Measurements from ENCODE around the gene PPID. TPM values are rescaled to one million over a fixed set of nuclear protein-coding genes. Genes with fewer than 3 reads are reported as not detected.

PPID gene
- total and polyA plus RNA-seq, 2 of the 4 experiments (the other 2 are of a cell fraction): 11.8 to 21.1 TPM

DNA sequence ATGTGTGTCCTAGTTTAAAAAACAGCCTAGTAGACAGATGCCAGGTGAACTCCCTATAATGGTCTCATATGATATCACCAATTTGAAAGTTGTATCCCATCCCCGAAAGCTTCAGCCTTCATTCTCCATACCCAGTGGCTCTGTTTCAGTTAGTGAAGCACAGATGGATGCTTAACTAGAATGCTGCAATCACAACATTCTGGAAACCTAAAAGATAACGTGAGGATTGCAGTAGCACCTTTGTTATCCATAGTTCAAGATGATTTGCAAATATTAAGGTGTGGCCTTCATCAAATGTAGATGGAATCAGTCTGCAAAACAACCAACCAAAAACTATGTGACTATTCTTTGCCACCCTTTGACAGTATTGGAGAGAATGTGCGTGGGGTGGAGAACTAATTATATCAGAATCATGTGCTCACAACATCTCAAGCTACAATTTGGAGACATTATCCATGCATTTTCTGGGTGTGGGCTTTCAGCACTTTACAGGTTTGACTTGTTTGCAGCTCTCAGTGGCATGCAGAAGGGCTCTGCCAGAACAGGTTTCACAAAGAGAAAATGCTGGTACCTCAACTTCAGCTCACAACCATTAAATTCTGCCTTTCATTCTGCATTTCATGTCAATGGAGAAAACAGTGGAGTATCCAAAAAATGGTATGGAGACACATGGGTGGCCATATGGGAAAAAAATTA lies 18.3 kb upstream of the PPID start:
- Histone ChIP-seq H2BK15ac (ENCODE audit: low read depth, low read length) (no peak overlapping the region), H4K91ac (ENCODE audit: insufficient read depth, low read depth, low read length) (no peak overlapping the region), H3K36me3 (ENCODE audit: control insufficient read depth, insufficient read depth, low read length) (no peaks in the 10 kb centered on the region), H2AK5ac (ENCODE audit: low read depth, low read length) (no peak overlapping the region), H3K9me3 (ENCODE audit: control insufficient read depth, insufficient read depth, low read length) (no peaks in the 10 kb centered on the region), H3K27me3 (ENCODE audit: control insufficient read depth, insufficient read depth, low read length) (no peaks in the 10 kb centered on the region), H2BK5ac (ENCODE audit: low read depth, low read length, poor library complexity, severe bottlenecking) (no peak overlapping the region), H3K4me3 (ENCODE audit: insufficient read depth, low read depth, low read length) (no peak overlapping the region), H2AFZ (replicated peaks; ENCODE audit: low read length, poor library complexity) (no peak overlapping the region), H3K27ac (ENCODE audit: insufficient read depth, low read length) (no peak overlapping the region), H3K9ac (ENCODE audit: low read depth, low read length) (no peak overlapping the region), H4K5ac (ENCODE audit: low read depth, low read length) (no peak overlapping the region), H3K18ac (ENCODE audit: low read depth, low read length) (no peak overlapping the region), H3K23ac (ENCODE audit: low read depth, low read length) (no peak overlapping the region), H2BK120ac (ENCODE audit: low read depth, low read length) (no peak overlapping the region), H3K9me1 (ENCODE audit: insufficient read depth, low read length) (no peaks in the 10 kb centered on the region), H4K8ac (ENCODE audit: low read depth in 2 of 2, low read length in 2 of 2) (no peak overlapping the region), H4K20me1 (ENCODE audit: insufficient read depth, low read length) (no peaks in the 10 kb centered on the region), H3K79me1 (ENCODE audit: low read depth in 1 of 2, low read length in 2 of 2) (no peaks in the 10 kb centered on the region), H3K4me2 (ENCODE audit: low read depth, low read length) (no peak overlapping the region), H3K4ac (ENCODE audit: low read depth, low read length) (no peak overlapping the region), H3K4me1 (ENCODE audit: control insufficient read depth, insufficient read depth, low read length) (no peaks in the 10 kb centered on the region), H2BK20ac (ENCODE audit: low read depth, low read length) (no peak overlapping the region), H3K14ac (replicated peaks; ENCODE audit: low read depth, low read length) (no peak overlapping the region), H3K56ac (ENCODE audit: extremely low read depth, insufficient read depth, low read length) (no peak overlapping the region), H2AK9ac (replicated peaks; ENCODE audit: low read depth, low read length, poor library complexity) (no peak overlapping the region)
- CTCF ChIA-PET: no interaction called here
- POLR2A ChIA-PET (ENCODE audit: unreplicated experiment): no interaction called here
- DNase-seq (no peak), ATAC-seq (ENCODE audit: low read depth) (no peak)
- dilution Hi-C loops (cut with HindIII; ENCODE audit: low sequenced_read_pairs, unreplicated experiment) (no loop called here), in situ Hi-C loops (cut with MboI; ENCODE audit: low sequenced_read_pairs) (no loop called here), intact Hi-C loops (cut with micrococcal nuclease) (no loop called here)
- BruUV-seq (replicated peaks): no TSS peak
- TF ChIP-seq CEBPB (IDR thresholded peaks at IDR 0.05; ENCODE audit: low read depth, low read length): no peak
- no peak for TF ChIP-seq FOS (IDR thresholded peaks at IDR 0.05; ENCODE audit: low read depth, low read length)
- no peak for TF ChIP-seq POLR2A (IDR thresholded peaks at IDR 0.05; ENCODE audit: low read depth, low read length)
- TF ChIP-seq SMC3 (IDR thresholded peaks at IDR 0.05; ENCODE audit: low read depth, low read length): no peak
- no peak for TF ChIP-seq MAZ (IDR thresholded peaks at IDR 0.05; ENCODE audit: borderline replicate concordance, low read depth, low read length)
- TF ChIP-seq RFX5 (IDR thresholded peaks at IDR 0.05; ENCODE audit: low read depth, low read length): no peak
- no peak for TF ChIP-seq CHD1 (IDR thresholded peaks at IDR 0.05; ENCODE audit: low read depth, low read length)
- TF ChIP-seq MAFK (IDR thresholded peaks at IDR 0.05; ENCODE audit: low read depth, low read length): no peak
- no peak for TF ChIP-seq BHLHE40 (IDR thresholded peaks at IDR 0.05; ENCODE audit: low read depth, low read length)
- WGBS, 2 experiments (ENCODE audit: extremely low coverage in 2 of 2, insufficient read length in 1 of 2): 100% methylated on average over 1 of the region's 3 CpGs; no CpG with 5 or more reads in 1 of the 2 experiments

All from IMR-90 (cell line).